ENCODE results near the gene OR1I1.

The OR1I1 gene

GRCh38 chr19:15136234-15136954 is 54.4 kb downstream of the OR1I1 start:
- no peak for DNase-seq (ENCODE audit: low read depth)
- TF ChIP-seq, protein P1, sequence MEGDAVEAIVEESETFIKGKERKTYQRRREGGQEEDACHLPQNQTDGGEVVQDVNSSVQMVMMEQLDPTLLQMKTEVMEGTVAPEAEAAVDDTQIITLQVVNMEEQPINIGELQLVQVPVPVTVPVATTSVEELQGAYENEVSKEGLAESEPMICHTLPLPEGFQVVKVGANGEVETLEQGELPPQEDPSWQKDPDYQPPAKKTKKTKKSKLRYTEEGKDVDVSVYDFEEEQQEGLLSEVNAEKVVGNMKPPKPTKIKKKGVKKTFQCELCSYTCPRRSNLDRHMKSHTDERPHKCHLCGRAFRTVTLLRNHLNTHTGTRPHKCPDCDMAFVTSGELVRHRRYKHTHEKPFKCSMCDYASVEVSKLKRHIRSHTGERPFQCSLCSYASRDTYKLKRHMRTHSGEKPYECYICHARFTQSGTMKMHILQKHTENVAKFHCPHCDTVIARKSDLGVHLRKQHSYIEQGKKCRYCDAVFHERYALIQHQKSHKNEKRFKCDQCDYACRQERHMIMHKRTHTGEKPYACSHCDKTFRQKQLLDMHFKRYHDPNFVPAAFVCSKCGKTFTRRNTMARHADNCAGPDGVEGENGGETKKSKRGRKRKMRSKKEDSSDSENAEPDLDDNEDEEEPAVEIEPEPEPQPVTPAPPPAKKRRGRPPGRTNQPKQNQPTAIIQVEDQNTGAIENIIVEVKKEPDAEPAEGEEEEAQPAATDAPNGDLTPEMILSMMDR (IDR thresholded peaks at IDR 0.05; ENCODE audit: insufficient read depth, low read depth, low read length, missing control alignments) = no peak
- H3K4me3 ChIP-seq (ENCODE audit: low read depth, low read length) = no peak overlapping the region

DNA sequence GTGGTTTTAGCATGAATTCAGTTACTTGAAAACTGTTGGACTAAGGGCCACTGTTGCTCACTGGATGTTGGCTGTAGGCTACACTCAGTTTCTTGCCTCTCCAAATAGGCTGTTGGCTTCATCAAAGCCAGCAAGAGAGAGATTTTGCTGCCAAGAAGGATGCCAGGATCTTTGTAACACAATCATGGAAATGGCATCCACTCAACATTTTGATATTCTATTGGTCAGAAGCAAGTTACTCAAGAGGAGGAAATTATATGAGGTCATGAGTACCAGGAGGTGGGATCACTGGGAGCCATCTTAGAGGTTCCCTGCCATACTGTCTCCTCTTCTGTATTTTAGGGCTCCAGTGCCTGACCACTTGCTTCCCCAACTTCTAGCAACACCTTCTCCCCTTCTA is 55.8 kb downstream of the OR1I1 start:
- no peak overlapping the region for H3K4me3 ChIP-seq (ENCODE audit: low read depth, low read length)
- TF ChIP-seq, protein P1 (IDR thresholded peaks at IDR 0.05; ENCODE audit: insufficient read depth, low read depth, low read length, missing control alignments) = no peak
- DNase-seq (ENCODE audit: low read depth) = no peak

- no peak overlapping the region for H3K4me3 ChIP-seq (ENCODE audit: low read depth, low read length)
- DNase-seq (ENCODE audit: low read depth) = no peak
- TF ChIP-seq, protein P1 (IDR thresholded peaks at IDR 0.05; ENCODE audit: insufficient read depth, low read depth, low read length, missing control alignments) = no peak
Observed at GRCh38 chr19:15138427-15138826, 56.4 kb downstream of the OR1I1 start.

DNA sequence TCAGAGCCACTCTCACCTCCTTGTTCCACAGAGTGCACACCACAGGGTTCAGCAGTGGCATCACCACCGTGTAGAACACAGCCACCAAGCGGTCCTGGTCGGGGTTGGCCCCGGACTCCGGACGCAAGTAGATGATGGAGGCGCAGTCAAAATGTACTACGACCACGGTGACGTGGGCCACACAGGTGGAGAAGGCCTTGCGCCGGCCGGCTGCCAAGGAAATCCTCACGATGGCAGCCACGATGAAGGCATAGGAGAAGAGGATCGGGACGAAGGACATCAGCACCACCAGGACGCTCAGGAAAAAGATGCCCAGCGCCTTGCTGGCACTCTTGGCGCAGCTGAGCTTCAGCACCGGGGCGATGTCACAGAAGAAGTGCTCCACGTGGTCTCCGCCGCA is 59.1 kb downstream of the OR1I1 start:
- TF ChIP-seq, protein P1 (IDR thresholded peaks at IDR 0.05; ENCODE audit: insufficient read depth, low read depth, low read length, missing control alignments) = no peak
- H3K4me3 ChIP-seq (ENCODE audit: low read depth, low read length) = no peak overlapping the region
- no peak for DNase-seq (ENCODE audit: low read depth)

- DNase-seq (ENCODE audit: low read depth) = no peak
- TF ChIP-seq, protein P1 (IDR thresholded peaks at IDR 0.05; ENCODE audit: insufficient read depth, low read depth, low read length, missing control alignments) = no peak
- H3K4me3 ChIP-seq (ENCODE audit: low read depth, low read length) = no peak overlapping the region
Observed at GRCh38 chr19:15142313-15142712, 60.3 kb downstream of the OR1I1 start.
